H1 (cell line): ENCODE measurements around the gene FLRT2. TPM values are rescaled to one million over a fixed set of nuclear protein-coding genes. Genes with fewer than 3 reads are reported as not detected.

Experiments
- CTCF ChIA-PET: fragments of 300-600 bp; sonication (Branson Sonifier 250); formaldehyde crosslinking; loops from one replicate; lab custom pipeline; 2021; ENCODE audit not compliant: partially characterized antibody; lab: Charles Lee
- POLR2A ChIA-PET: fragments of 300-600 bp; sonication (Branson Sonifier 250); formaldehyde crosslinking; loops from one replicate; lab custom pipeline; 2021; ENCODE audit warnings: inconsistent platforms; ENCODE audit not compliant: partially characterized antibody; lab: Charles Lee
- DNase-seq, 2 experiments: peaks; one replicate each; pipeline versions ENCODE4 v3.0.0 to v3.0.0-alpha.2; 2010 to 2022; ENCODE audit warnings: low spot score in 2 of 2, low read depth in 1 of 2, mixed read lengths in 1 of 2
- FAIRE-seq: peaks from 2 replicates; lab custom pipeline; 2011; peaks lifted over from hg19 to GRCh38; lab: Jason Lieb, UNC
- H2AFZ ChIP-seq: 2 replicates; pipeline ENCODE4 v1.8.1; 2012; ENCODE audit warnings: low read length, inconsistent platforms
- H2AK5ac ChIP-seq: 2 replicates; pipeline ENCODE4 v1.6.1; 2013; ENCODE audit warnings: low read depth, low read length
- H2BK120ac ChIP-seq: replicated peaks from 2 replicates; pipeline ENCODE3; 2013; ENCODE audit warnings: low read depth, low read length, inconsistent platforms
- H2BK12ac ChIP-seq: 2 replicates; pipeline ENCODE4 v1.6.1; 2013; ENCODE audit warnings: low read depth, low read length
- H2BK15ac ChIP-seq: 2 replicates; pipeline ENCODE4 v1.6.1; 2013; ENCODE audit warnings: low read length
- H2BK20ac ChIP-seq: 2 replicates; pipeline ENCODE4 v1.6.1; 2013; ENCODE audit warnings: low read length
- H2BK5ac ChIP-seq: 2 replicates; pipeline ENCODE4 v1.6.1; 2013; ENCODE audit warnings: low read depth, low read length
- H3K14ac ChIP-seq: 2 replicates; pipeline ENCODE4 v1.6.1; 2013; ENCODE audit warnings: inconsistent platforms; ENCODE audit not compliant: insufficient read length
- H3K18ac ChIP-seq: 2 replicates; pipeline ENCODE4 v1.6.1; 2013; ENCODE audit warnings: low read length; ENCODE audit errors: extremely low read depth
- H3K23ac ChIP-seq: 2 replicates; pipeline ENCODE4 v1.6.1; 2013; ENCODE audit warnings: inconsistent platforms; ENCODE audit not compliant: insufficient read length
- H3K23me2 ChIP-seq: 2 replicates; pipeline ENCODE4 v1.6.1; 2013; ENCODE audit warnings: low read depth, low read length
- H3K27ac ChIP-seq: 2 replicates; pipeline ENCODE4 v1.6.1; 2011; ENCODE audit warnings: low read depth, low read length, inconsistent platforms
- H3K27me3 ChIP-seq, 4 experiments: replicated peaks in 1 of 4; 1 replicate in 1 of 4; 2 replicates in 3 of 4; pipeline versions ENCODE4 v1.6.1 to v1.8.1; 2011 to 2013; ENCODE audit warnings: low read length in 3 of 4, mild to moderate bottlenecking in 3 of 4, inconsistent platforms in 2 of 4, mixed read lengths in 2 of 4, moderate library complexity in 1 of 4; ENCODE audit not compliant: control insufficient read depth in 3 of 4, insufficient read depth in 3 of 4; ENCODE audit errors: extremely low read depth in 1 of 4
- H3K36me3 ChIP-seq, 4 experiments: 2 replicates each; pipeline versions ENCODE4 v1.6.1 to v1.8.1; 2011 to 2013; ENCODE audit warnings: mild to moderate bottlenecking in 4 of 4, low read length in 3 of 4, moderate library complexity in 2 of 4, control low read depth in 1 of 4, inconsistent platforms in 1 of 4; ENCODE audit not compliant: insufficient read depth in 4 of 4, control insufficient read depth in 2 of 4
- H3K4ac ChIP-seq: replicated peaks from 2 replicates; pipeline ENCODE3; 2013; ENCODE audit warnings: low read length, low read depth, mixed read lengths, inconsistent platforms; ENCODE audit not compliant: insufficient read length
- H3K4me1 ChIP-seq, 4 experiments: replicated peaks in 1 of 4; 1 replicate in 1 of 4; 2 replicates in 3 of 4; pipeline versions ENCODE4 v1.6.1 to v1.8.1; 2011 to 2013; ENCODE audit warnings: low read length in 3 of 4, inconsistent platforms in 2 of 4, mixed read lengths in 1 of 4; ENCODE audit not compliant: insufficient read depth in 4 of 4, control insufficient read depth in 3 of 4
- H3K4me2 ChIP-seq, 2 experiments: 2 replicates each; pipeline versions ENCODE4 v1.6.1 to v1.8.1; 2011 to 2013; ENCODE audit warnings: low read depth in 2 of 2, low read length in 2 of 2, control low read depth in 1 of 2, inconsistent platforms in 1 of 2, mild to moderate bottlenecking in 1 of 2; ENCODE audit not compliant: insufficient read depth in 1 of 2
- H3K4me3 ChIP-seq, 4 experiments: fragments of 200-600, 300-600 bp in 1 of 4; sonication (generic), shearing (Covaris generic), sonication (Bioruptor Twin) in 1 of 4; 2 replicates each; pipeline versions ENCODE4 v1.5.1 to v1.8.1; 2011 to 2016; ENCODE audit warnings: low read length in 4 of 4, low read depth in 3 of 4, control low read depth in 2 of 4, inconsistent platforms in 2 of 4, mild to moderate bottlenecking in 2 of 4, mixed read lengths in 1 of 4, moderate library complexity in 1 of 4; ENCODE audit not compliant: insufficient read depth in 2 of 4; ENCODE audit errors: extremely low read depth in 1 of 4
- H3K56ac ChIP-seq: replicated peaks from 2 replicates; pipeline ENCODE3; 2013; ENCODE audit warnings: low read depth, mild to moderate bottlenecking, mixed read lengths, low read length, inconsistent platforms; ENCODE audit not compliant: insufficient read length
- H3K79me1 ChIP-seq: 2 replicates; pipeline ENCODE4 v1.6.1; 2013; ENCODE audit warnings: low read depth, low read length, control low read depth
- H3K79me2 ChIP-seq, 2 experiments: 2 replicates each; pipeline versions ENCODE4 v1.6.1 to v1.8.1; 2012 to 2013; ENCODE audit warnings: low read length in 2 of 2, mild to moderate bottlenecking in 2 of 2, inconsistent platforms in 1 of 2; ENCODE audit not compliant: insufficient read depth in 2 of 2, control insufficient read depth in 1 of 2
- H3K9ac ChIP-seq, 4 experiments: replicated peaks in 1 of 4; 1 replicate in 1 of 4; 2 replicates in 3 of 4; pipeline versions ENCODE4 v1.6.1 to v1.8.1; 2011 to 2013; ENCODE audit warnings: low read depth in 3 of 4, low read length in 3 of 4, control low read depth in 2 of 4, mild to moderate bottlenecking in 2 of 4, moderate library complexity in 2 of 4, inconsistent platforms in 1 of 4; ENCODE audit errors: extremely low read depth in 1 of 4
- H3K9me3 ChIP-seq, 2 experiments: 2 replicates each; pipeline versions ENCODE4 v1.6.1 to v1.8.1; 2012 to 2013; ENCODE audit warnings: mild to moderate bottlenecking in 2 of 2, moderate library complexity in 2 of 2, control low read depth in 1 of 2, inconsistent platforms in 1 of 2, low read depth in 1 of 2, low read length in 1 of 2, mixed read lengths in 1 of 2; ENCODE audit not compliant: insufficient read depth in 2 of 2
- H4K20me1 ChIP-seq, 2 experiments: replicated peaks in 1 of 2; 2 replicates each; pipeline versions ENCODE3 to v1.8.1; 2011 to 2013; ENCODE audit warnings: inconsistent platforms in 2 of 2, low read length in 2 of 2, mild to moderate bottlenecking in 1 of 2; ENCODE audit not compliant: insufficient read depth in 2 of 2, control insufficient read depth in 1 of 2
- H4K5ac ChIP-seq: 2 replicates; pipeline ENCODE4 v1.6.1; 2013; ENCODE audit warnings: low read length, low read depth, mixed read lengths, inconsistent platforms; ENCODE audit not compliant: insufficient read length
- H4K8ac ChIP-seq: 2 replicates; pipeline ENCODE4 v1.8.0; 2013; ENCODE audit warnings: mild to moderate bottlenecking, moderate library complexity, low read length, inconsistent platforms; ENCODE audit not compliant: insufficient read depth; ENCODE audit errors: extremely low read depth
- H4K91ac ChIP-seq: replicated peaks from 2 replicates; pipeline ENCODE3; 2013; ENCODE audit warnings: low read length, mixed read lengths, inconsistent platforms; ENCODE audit not compliant: insufficient read length
- CBX8 ChIP-seq: fragments of 300-800, 300-1000 bp; sonication (generic); IDR thresholded peaks from 2 replicates; pipeline ENCODE4 v1.7.1; 2016; ENCODE audit warnings: low read depth, low read length, borderline replicate concordance
- POLR2AphosphoS5 ChIP-seq: IDR thresholded peaks from 2 replicates; pipeline ENCODE4 v1.6.1; 2011; ENCODE audit warnings: low read depth, low read length
- RXRA ChIP-seq: IDR thresholded peaks from 2 replicates; pipeline ENCODE4 v1.6.1; 2011; ENCODE audit warnings: low read depth, mild to moderate bottlenecking, low read length, moderate library complexity; ENCODE audit not compliant: insufficient read depth
- SIN3A ChIP-seq, 2 experiments: IDR thresholded peaks in 1 of 2; conservative IDR thresholded peaks in 1 of 2; 2 replicates each; pipeline ENCODE4 v1.6.1; 2011 to 2012; ENCODE audit warnings: low read length in 2 of 2, improper control_type of control experiment in 1 of 2, low read depth in 1 of 2, mild to moderate bottlenecking in 1 of 2
- SIX5 ChIP-seq: IDR thresholded peaks from 2 replicates; pipeline ENCODE4 v1.6.1; 2011; ENCODE audit warnings: mild to moderate bottlenecking, low read depth, low read length
- TEAD4 ChIP-seq: IDR thresholded peaks from 2 replicates; pipeline ENCODE4 v1.6.1; 2012; ENCODE audit warnings: low read depth, low read length, inconsistent platforms, mixed read lengths
- WGBS, 2 experiments: shearing (Covaris generic) in 1 of 2; methylation state at CpG; one replicate each; pipeline versions ENCODE4 v1.1.6 to v1.1.7; 2013 to 2015; ENCODE audit warnings: low lambda C conversion rate in 2 of 2, mixed read lengths in 2 of 2, inconsistent platforms in 1 of 2, low coverage in 1 of 2, missing lambda C conversion rate in 1 of 2; ENCODE audit not compliant: insufficient replicate concordance in 2 of 2, insufficient coverage in 1 of 2, insufficient read length in 1 of 2; ENCODE audit errors: extremely low coverage in 1 of 2, missing lambda C conversion rate in 1 of 2; 5-methylcytosine and 5-hydroxymethylcytosine counted together
- polyA plus RNA-seq, 7 experiments: library from polyadenylated mRNA; depleted of rRNA in 3 of 7; stranded (reverse) in 5 of 7; unstranded in 2 of 7; fragments of >200 nt in 5 of 7; fragments of 200-250 nt in 2 of 7; gene quantifications; 1 replicate in 5 of 7; 2 replicates in 1 of 7; 4 replicates in 1 of 7; pipeline versions ENCODE4 v1.2.1 to v1.2.3, GENCODE V29; 2011 to 2013; ENCODE audit warnings: missing spikeins in 2 of 7, mixed read lengths in 2 of 7
- total RNA-seq: library from RNA; stranded (reverse); fragmentation: NEBNext Ultra II Directional; extraction: Animal tissue kit (Norgen Biotek cat#: 25700); gene quantifications from 2 replicates; pipeline ENCODE4 v1.2.1, GENCODE V29; 2021

Gene FLRT2
- total and polyA plus RNA-seq, 2 of the 8 experiments (the other 6 are each of a cell fraction or from before 2014, with no cell fraction given), result 2.4 to 6.9 TPM

DNA sequence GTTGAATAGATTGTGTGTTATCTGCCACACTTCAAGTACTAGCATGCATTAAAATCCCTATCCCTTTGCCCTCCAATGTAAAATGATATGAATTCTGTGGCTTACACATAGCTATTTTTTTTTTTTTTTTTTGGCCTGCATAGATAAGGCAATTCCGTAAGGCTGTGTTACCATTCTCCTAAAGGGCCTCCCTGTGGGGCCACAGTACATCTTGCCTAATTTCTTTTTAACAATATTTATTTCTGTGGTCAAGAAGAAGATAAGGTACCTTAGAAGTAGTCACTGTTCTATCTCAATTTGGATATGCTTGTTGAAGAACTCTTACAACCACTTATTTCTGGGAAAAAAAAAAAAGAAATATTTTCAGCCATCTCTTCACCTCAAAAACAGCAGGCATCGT, 19.8 kb downstream of the FLRT2 start:
- H3K4me2 ChIP-seq, result no peak overlapping the region
- no peaks in the 10 kb centered on the region for H3K9me3 ChIP-seq
- H2BK120ac ChIP-seq, result no peak overlapping the region
- no peak for TF ChIP-seq SIN3A (conservative IDR thresholded peaks at IDR 0.05 in 1 of 2, IDR thresholded peaks at IDR 0.05 in 1 of 2; ENCODE audit: low read depth in 1 of 2, low read length in 2 of 2)
- no peak for TF ChIP-seq POLR2AphosphoS5
- no peak for TF ChIP-seq RXRA
- TF ChIP-seq TEAD4, result no peak
- TF ChIP-seq CBX8, result no peak
- TF ChIP-seq SIX5, result no peak
- no peaks in the 10 kb centered on the region for H3K79me2 ChIP-seq
- no peak overlapping the region for H2AK5ac ChIP-seq
- POLR2A ChIA-PET, result no interaction called here
- H4K8ac ChIP-seq, result no peak overlapping the region
- H2BK5ac ChIP-seq, result no peak overlapping the region
- no peak overlapping the region for H3K23ac ChIP-seq
- no peak overlapping the region for H3K4me3 ChIP-seq
- H3K4me1 ChIP-seq, result peaks cover 0 to 7% (median 3%) of the 10 kb centered on the region in 4 experiments; a peak in 3 of 7 replicates
- H3K18ac ChIP-seq, result no peak overlapping the region
- no peaks in the 10 kb centered on the region for H3K27me3 ChIP-seq
- H3K4ac ChIP-seq, result no peak overlapping the region
- H4K91ac ChIP-seq, result no peak overlapping the region
- H3K9ac ChIP-seq, result no peak overlapping the region
- H4K20me1 ChIP-seq, result no peaks in the 10 kb centered on the region
- H3K56ac ChIP-seq, result no peak overlapping the region
- 92% methylated on average over 2 of the region's 2 CpGs; no CpG with 5 or more reads in 1 of the 2 experiments for WGBS, 2 experiments
- H3K23me2 ChIP-seq, result no peaks in the 10 kb centered on the region
- FAIRE-seq, result no peak
- H4K5ac ChIP-seq, result no peak overlapping the region
- H3K79me1 ChIP-seq, result no peaks in the 10 kb centered on the region
- no peak for DNase-seq
- no peak overlapping the region for H3K14ac ChIP-seq
- H3K27ac ChIP-seq, result no peak overlapping the region
- CTCF ChIA-PET, result interaction anchor here (3.6 kb wide), 1 partner anchor 62 kb away, joined by 11 read pairs; no protein-coding TSS in a partner anchor
- no peaks in the 10 kb centered on the region for H3K36me3 ChIP-seq
- no peak overlapping the region for H2BK15ac ChIP-seq
- no peak overlapping the region for H2BK20ac ChIP-seq
- H2BK12ac ChIP-seq, result no peak overlapping the region
- no peak overlapping the region for H2AFZ ChIP-seq
